ENCODE measurements around the gene INTS3.
"Not testable (repeated sequence)": the region's sequence is repeated elsewhere in the genome, so short reads cannot be mapped to it uniquely, and the experiment has no call there.

The INTS3 gene

DNA sequence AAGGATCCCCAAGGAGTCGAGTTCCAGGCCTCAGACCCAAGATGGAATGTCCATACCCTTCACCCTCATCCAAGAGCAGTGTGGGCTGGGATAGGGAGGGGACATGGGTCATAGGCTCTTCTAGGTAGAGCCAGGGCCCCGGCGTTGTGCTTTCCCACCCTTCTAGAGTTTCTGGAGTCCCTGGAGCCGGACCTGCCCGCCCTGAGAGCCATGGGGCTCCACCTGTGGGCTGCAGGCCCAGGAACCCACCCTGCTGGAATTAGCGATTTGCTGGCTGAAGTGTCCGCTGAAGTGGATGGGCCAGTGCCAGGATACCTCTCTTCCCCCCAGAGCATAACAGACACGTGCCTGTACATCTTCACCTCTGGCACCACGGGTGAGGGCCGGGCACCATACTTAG lies 48.5 kb downstream of the INTS3 start:
- FAIRE-seq = no peak
- no peak for DNase-seq (ENCODE audit: extremely low spot score, insufficient read length, low read depth)

DNA sequence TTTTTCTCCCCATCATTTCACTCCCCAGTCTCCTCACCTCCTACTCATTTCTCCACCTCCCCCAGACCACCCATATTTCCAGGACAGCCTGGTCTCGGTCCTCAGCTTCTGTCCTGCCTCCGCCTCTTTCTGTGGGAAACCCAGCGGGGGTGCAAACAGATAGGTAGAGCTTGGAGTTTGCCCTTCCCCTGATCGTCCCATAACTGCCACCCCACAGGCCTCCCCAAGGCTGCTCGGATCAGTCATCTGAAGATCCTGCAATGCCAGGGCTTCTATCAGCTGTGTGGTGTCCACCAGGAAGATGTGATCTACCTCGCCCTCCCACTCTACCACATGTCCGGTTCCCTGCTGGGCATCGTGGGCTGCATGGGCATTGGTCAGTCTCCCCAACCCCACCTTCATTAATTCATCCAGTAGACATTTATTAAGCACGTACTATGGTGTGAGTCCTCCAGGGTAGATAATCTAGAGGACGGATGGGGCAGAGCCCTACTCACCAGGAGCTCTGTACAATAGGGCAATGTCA lies 49.1 kb downstream of the INTS3 start:
- FAIRE-seq = no peak

DNA sequence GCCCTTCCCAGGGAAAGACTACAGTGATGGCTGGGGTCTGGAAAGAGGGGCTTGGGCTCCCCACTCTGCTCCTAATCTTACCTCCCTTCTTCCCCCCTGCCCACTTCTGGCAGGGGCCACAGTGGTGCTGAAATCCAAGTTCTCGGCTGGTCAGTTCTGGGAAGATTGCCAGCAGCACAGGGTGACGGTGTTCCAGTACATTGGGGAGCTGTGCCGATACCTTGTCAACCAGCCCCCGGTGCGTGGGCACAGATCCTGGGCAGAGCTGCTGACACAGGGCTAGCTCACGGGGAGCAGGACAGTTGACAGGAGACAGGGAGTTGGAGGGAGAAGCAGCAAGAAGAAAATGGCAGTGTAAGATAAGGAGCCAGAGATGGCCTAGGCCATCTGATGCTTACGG lies 49.8 kb downstream of the INTS3 start:
- DNase-seq (ENCODE audit: extremely low spot score, insufficient read length, low read depth) = no peak
- FAIRE-seq = no peak

More for the DNA sequence above, 49.1 kb downstream of the INTS3 start:
- no peak for DNase-seq (ENCODE audit: extremely low spot score, insufficient read length, low read depth)

DNA sequence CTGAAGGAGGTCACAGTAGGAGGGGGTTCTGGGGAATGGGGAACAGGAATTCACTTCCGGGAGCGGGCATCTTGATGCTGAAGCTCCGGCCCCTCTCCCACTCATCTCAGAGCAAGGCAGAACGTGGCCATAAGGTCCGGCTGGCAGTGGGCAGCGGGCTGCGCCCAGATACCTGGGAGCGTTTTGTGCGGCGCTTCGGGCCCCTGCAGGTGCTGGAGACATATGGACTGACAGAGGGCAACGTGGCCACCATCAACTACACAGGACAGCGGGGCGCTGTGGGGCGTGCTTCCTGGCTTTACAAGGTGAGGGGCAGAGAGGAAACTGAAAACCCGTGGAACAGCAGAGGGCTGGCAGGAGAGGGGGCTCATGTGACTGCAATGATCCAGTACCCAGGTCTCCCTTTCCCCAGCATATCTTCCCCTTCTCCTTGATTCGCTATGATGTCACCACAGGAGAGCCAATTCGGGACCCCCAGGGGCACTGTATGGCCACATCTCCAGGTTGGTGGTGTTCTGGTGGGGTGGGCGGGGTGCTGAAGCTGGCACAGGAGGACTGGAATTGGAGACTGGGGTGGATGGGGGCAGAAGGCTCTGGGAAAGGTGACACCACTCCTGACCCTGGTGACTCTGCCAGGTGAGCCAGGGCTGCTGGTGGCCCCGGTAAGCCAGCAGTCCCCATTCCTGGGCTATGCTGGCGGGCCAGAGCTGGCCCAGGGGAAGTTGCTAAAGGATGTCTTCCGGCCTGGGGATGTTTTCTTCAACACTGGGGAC lies 50.4 kb downstream of the INTS3 start:
- FAIRE-seq (no peak), DNase-seq (ENCODE audit: extremely low spot score, insufficient read length, low read depth) (no peak)

DNA sequence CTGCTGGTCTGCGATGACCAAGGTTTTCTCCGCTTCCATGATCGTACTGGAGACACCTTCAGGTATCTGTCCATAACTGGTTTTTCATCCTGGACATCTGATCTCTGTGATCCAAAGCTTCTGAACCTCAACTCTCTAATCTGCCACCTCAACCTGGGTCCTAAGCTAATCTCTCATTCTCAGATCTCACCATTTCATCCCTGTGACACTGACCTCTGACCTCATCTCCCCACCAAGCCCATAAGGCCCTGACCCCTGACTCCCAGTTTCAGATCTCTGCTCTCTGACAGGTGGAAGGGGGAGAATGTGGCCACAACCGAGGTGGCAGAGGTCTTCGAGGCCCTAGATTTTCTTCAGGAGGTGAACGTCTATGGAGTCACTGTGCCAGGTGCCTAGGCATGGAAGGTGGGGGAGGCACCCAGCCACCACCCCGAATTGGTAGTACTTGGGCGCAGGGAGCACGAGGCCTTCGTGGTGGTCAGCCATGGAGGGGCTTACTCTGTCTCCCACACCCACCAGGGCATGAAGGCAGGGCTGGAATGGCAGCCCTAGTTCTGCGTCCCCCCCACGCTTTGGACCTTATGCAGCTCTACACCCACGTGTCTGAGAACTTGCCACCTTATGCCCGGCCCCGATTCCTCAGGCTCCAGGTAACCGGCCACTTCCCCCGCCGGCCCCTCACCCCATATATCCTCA lies 51.1 kb downstream of the INTS3 start:
- DNase-seq (ENCODE audit: extremely low spot score, insufficient read length, low read depth) (no peak), FAIRE-seq (no peak)

DNA sequence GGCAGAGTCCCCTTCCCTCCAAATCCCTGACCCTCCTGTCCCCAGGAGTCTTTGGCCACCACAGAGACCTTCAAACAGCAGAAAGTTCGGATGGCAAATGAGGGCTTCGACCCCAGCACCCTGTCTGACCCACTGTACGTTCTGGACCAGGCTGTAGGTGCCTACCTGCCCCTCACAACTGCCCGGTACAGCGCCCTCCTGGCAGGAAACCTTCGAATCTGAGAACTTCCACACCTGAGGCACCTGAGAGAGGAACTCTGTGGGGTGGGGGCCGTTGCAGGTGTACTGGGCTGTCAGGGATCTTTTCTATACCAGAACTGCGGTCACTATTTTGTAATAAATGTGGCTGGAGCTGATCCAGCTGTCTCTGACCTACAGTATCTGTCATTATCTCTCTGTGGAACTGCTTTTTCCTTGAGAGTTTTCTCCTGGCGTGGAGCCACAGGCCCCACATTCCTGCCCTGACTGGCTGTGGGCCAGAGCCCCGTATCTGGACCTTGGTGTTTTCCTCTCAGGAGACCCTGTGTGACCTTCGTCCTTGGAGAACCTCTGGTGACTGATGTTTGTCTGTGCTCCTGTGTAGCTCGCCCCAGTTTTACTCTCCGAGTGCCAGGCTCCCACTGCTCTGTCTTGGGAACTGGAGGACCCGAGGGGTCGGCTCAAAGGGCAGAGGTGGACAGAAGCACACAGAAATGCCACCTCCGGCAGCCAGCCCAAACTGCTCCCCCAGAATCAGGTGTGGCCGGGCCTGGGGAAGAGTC lies 52.1 kb downstream of the INTS3 start:
- DNase-seq (ENCODE audit: extremely low spot score, insufficient read length, low read depth) (no peak), FAIRE-seq (no peak)

DNA sequence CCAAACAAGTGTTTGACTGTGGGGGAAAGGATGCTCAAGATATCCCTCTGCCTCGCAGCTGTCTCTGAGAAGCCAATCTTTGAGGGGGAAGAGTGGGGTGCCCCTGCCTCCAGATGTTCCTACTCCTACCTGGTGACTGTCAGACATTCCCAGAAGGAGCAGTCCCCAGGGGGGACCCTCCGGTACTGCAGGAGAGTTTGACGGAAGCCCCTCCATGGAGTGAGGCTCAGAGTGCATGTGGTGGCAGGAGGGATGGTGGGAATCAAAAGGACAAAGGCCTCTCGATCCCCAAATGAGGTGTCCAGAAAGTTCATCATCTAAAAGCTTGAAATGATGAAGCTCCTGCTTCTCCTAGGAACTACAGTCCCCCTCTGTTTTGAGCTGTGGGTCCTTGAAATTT lies 52.7 kb downstream of the INTS3 start:
- FAIRE-seq = no peak
- DNase-seq (ENCODE audit: extremely low spot score, insufficient read length, low read depth) = no peak

DNA sequence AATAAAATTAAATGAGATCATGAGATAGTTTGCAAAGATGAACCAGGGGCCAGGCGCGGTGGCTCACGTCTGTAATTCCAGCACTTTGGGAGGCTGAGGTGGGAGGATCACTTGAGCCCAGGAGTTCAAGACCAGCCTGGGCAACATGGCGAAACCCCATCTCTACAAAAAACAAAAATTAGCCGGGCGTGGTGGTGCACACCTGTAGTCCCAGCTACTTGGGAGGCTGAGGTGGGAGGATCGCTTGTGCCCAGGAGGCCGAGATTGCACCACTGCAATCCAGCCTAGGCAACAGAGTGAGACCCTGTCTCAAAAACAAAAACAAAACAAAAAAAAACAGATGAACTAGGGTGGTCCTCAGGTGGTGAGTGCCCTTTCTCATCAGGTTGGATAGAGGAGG lies 54.8 kb downstream of the INTS3 start:
- not testable (repeated sequence) for FAIRE-seq

DNA sequence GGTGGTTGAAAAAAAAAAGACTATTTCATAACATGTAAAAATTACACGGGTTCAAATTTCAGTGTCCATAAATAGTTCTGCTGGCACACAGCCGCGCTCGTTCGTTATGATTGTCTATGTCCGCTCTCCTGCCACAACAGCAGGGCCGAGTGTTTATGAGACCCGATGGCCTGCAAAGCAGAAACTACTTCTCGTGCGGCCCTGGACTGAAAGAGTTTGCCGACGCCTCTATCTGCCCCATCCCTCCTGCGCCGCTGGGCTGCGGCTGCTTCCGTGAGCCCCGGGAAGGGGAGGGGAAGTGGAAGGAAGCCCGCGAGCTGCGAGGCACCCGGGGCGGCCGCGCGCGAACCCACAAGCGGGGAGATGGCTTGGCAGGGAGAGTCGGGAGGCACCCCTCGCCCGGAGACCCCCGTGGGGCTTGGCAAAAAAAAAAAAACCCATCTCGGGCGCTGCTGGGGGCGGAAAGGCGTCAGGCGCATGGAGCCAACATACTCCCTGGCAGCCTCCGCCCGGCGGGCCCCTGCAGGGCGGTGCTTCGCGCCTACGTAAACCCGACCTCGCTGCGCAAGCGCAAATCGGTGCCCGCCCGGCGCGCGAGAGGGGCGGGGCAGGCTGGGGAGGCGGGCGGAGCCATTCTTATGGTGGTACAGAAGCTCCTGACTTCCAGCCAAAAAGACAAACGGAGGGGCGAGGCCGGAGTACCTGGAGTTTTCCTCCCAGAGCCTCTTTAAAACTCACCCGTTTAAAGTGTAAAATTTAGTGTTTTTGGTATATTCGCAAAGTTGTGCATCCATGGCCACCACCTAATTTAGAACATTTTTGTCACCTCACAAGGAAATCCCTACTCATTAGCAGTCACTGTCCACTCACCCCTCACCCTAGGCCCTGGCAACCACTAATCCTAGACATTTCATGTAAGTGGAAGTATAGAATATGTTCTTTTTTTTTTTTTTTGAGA lies 55.7 kb downstream of the INTS3 start:
- DNase-seq (ENCODE audit: extremely low spot score, insufficient read length, low read depth) (peak; percentile 93), FAIRE-seq (peak; percentile 93)

More for the DNA sequence above, 54.8 kb downstream of the INTS3 start:
- DNase-seq (ENCODE audit: extremely low spot score, insufficient read length, low read depth) = not testable (repeated sequence)

DNA sequence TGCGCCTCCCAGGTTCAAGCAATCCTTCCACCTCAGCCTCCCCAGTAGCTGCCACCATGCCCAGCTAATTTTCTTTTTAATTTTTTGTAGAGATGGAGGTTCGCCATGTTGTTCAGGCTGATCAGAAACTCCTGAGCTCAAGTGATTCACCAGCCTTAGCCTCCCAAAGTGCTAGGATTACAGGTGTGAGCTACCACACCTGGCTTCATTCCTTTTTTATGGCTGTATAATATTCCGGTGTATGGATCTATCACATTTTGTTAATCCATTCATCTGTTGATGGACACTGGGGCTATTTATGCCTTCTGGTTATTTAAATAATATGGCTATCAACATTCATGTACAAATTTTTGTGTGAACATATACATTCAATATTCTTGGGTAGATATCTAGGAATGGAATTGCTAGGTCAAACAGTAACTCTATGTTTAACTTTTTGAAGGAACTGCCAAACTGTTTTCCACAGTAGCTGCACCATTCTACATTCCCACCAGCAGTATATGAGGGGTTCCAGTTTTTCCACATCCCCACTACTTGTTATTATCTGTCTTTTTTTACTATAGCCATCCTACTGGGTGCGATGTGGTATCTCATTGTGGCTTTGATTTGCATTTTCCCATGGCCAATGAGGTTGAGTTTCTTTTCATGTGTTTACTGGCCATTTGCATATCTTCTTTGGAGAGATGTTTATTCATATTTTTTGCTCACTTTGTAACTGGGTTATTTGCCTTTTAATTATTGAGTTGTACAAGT lies 58.4 kb downstream of the INTS3 start:
- FAIRE-seq = no peak

DNA sequence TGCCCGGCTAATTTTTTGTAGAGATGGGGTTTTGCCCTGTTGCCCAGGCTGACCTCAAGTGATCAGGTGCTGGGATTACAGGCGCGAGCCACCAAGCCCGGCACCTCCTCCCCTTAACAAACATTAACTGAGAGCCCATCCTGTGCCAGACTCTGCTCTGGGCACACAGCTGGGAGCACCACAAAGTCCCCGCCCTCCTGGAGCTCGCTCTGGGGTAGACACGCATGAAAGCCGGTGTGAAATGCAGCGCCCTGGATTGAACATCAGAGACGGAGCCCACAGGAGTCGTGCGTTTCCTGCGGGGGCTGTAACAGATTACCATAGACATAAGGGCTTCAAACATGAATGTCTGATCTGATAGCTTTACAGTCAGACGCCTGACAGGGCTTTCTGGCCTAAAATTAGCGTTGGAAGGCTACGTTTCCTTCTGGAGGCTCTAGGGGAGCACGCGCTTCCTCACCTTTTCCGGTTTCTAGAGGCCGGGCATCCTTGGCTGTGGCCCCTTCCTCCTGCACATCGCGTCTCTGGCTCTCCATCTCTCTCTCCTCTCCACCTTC lies 61.7 kb downstream of the INTS3 start:
- peak; percentile 71 for FAIRE-seq
- DNase-seq (ENCODE audit: extremely low spot score, insufficient read length, low read depth) = no peak

More for the DNA sequence above, 58.4 kb downstream of the INTS3 start:
- no peak for DNase-seq (ENCODE audit: extremely low spot score, insufficient read length, low read depth)

DNA sequence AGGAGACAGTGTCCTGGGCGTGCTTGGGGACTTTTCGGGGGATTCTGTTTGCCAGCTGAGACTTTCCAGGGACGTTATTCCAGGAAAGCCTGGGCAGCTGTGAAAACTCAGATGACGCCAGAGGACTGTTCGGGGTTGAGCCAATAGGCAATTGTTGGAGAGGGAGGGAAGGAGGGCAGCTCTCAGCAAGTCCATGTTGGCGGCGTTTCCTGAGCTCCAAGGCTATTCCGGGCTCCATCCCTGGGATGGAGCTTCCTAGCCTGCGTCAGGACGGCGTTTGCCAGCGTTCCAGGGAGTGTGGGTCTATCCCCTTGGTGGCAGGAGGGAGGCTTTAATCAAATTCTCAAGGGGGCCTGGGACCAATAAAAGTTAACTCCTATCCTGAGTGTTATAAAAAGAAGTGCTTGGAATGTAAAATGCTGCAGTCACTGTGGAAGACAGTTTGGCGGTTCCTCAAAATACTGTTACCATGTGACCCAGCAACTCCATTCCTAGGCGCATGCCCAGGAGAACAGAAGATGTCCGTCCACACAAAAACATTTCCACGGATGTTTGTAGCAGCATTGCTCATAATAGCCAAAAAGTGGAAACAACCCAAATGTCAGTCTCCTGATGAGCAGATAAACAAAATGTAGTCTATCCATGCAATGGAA lies 62.6 kb downstream of the INTS3 start:
- FAIRE-seq = peak; percentile 5
- DNase-seq (ENCODE audit: extremely low spot score, insufficient read length, low read depth) = no peak

DNA sequence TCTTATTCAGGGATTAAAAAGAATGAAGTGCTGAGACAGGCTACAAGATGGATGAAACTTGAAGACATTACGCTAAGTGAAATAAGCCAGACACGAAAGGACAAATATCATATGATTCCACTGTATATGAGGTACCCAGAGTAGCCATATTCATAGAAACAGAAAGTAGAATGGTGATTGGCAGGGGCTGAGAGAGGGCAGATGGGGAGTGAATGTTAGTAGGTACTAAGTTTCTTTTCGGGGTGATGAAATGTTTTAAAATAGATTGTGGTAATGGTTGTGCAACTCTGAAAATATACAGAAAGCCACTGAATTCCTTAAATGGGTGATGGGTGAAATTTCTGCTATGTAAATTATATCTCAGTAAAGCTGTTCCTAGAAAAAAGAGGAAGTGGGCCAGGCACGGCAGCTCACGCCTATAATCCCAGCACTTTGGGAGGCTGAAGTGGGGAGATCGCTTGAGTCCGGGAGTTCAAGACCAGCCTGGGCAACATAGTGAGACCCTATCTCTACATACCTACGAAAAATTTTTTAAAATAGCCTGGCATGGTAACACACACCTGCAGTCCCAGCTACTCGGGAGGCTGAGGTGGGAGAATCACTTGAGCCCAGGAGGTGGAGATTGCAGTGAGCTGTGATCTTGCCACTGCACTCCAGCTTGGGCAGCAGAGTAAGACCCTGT lies 63.3 kb downstream of the INTS3 start:
- FAIRE-seq (peak; percentile 98), DNase-seq (ENCODE audit: extremely low spot score, insufficient read length, low read depth) (peak; percentile 73)

DNA sequence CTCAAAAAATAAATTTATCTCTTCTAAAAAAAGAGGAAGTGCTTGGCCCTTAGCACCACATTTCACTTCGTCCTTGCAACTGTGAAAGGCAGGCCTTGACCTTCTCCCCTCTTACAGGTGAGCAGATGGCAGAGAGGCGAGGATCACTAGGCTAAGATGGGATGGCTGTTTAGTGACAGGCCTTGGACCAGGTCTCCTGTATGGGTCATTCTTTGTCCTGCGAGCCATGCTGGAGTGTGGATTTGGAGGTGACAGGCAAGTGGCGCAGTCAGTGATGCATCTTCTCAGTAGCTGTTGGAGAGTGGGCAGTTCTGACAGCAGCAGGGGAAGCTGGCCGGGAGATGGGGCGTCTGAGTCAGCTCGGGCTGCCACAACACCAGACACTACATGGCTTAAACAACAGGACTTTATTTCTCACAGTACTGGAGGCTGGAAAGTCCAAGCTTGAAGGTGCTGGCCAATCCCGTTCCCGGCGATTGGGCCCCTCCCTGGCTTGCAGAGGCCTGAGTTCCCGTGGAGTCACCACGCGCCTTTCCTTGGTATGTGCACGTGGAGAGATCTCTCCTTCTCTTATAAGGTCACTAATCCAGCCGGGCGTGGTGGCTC lies 63.9 kb downstream of the INTS3 start:
- FAIRE-seq = no peak

DNA sequence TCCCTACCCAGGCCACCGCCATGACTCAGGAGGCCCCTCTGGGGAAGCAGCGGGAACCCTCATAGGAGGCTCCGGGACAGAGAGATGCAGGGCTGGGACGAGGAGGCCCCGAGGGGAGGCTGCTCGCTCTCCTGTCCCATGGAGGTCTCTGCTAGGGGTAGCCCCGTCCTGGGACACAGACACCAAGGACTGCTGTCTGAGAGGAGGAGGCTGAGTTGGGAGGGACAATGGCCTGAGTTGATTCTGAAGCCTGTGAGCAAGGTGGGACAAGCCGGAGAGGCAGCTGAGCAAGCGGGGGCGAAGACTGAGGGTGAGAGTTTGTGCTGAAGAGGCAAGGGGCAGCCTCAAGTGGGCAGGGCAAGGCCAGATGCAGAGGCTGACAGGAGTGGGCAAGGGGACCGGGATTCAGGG lies 64.8 kb downstream of the INTS3 start:
- DNase-seq (ENCODE audit: extremely low spot score, insufficient read length, low read depth) = no peak
- FAIRE-seq = no peak

More for the DNA sequence above, 63.9 kb downstream of the INTS3 start:
- no peak for DNase-seq (ENCODE audit: extremely low spot score, insufficient read length, low read depth)

DNA sequence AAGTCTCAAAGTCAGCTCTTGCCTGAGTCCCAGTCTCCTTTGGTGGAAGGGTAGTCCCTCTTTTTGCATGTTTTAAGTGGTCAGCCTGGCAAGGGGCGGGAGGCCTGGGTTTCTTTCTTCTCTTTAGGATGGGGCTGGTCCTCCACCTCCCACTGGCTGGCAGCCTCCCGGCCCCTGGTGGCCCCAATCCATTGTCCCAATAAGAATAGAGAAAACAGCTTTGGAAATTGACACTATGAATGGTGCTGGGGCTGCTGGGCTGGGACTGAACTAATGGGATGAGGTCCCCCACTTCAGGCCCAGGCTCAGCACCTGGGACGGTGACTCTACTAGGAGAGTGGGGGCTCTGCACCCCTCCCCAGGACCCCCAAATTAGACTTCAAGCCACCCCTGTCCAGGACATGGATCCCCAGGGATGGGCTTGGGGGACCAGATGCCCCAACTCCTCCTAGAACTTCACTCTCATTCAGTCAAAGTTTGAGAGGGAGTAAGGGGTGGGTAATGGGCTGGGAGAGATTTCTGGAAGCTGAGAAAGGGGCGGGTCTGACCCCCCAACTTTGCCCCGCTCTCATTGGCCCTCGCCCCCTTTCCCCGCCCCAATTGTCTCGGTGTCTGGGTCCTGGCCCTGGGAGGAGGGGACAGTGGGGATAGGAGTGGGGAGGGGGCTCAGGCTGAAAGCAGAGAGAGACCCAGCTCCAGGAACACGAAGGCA lies 65.6 kb downstream of the INTS3 start:
- DNase-seq (ENCODE audit: extremely low spot score, insufficient read length, low read depth) (no peak), FAIRE-seq (no peak)

All from GM18507 (cell line).